ENCODE measurements around the gene ROS1.

ROS1 gene

GRCh38 chr6:117327149-117328004 lies 98.4 kb downstream of the ROS1 start:
- intact Hi-C loops (cut with DNase I), result no loop called here

DNA sequence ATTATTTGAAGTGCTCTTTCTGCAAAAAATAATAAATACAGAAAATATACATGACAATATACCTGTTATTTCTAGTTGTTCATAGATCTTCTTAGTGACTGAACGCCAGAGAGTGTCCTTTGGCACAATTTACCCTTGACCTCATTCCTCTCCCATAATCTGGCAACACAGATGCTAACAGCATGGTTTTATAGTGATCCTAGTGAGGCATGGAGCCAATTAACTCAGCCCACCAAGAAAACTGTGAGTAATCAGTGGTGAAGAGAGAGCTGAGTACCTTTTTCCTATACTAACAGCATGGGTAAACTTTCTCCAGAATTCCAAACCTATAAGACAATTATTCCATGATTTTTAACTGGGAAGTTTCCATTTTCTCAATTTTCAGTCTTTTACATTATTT lies 99.3 kb downstream of the ROS1 start:
- no peak for DNase-seq
- intact Hi-C loops (cut with DNase I), result no loop called here

More at GRCh38 chr6:117327149-117328004, 98.4 kb downstream of the ROS1 start:
- DNase-seq, result no peak

- DNase-seq, result no peak
- intact Hi-C loops (cut with DNase I), result loop anchor here (2.0 kb wide), 1 partner anchor 344 kb away; no protein-coding TSS in a partner anchor
Observed at GRCh38 chr6:117317261-117317660, 108.5 kb downstream of the ROS1 start.

GRCh38 chr6:117311726-117312125 lies 114.0 kb downstream of the ROS1 start:
- DNase-seq, result no peak
- intact Hi-C loops (cut with DNase I), result no loop called here

- intact Hi-C loops (cut with DNase I), result no loop called here
Observed at GRCh38 chr6:117311310-117311709, 114.4 kb downstream of the ROS1 start.

DNA sequence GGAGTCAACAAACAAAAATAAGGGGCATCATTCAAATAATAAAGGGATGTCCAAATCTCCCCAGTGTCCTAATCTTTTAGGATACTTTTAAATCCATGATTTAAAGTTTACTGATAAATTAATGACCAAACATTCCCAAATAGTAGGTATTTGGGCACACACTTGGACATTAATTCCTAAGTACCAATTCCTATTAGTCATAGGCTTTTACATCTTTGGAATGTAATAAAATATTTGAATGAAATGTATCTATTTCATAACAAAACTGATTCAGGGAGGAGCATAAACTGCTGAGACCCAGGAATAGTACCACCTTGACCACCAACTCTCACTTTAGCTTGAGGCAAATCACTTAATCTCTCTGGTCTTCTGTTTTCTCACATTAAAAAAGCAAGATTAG lies 116.1 kb downstream of the ROS1 start:
- no peak for DNase-seq
- intact Hi-C loops (cut with DNase I), result no loop called here

More at GRCh38 chr6:117311310-117311709, 114.4 kb downstream of the ROS1 start:
- DNase-seq, result no peak

- no peak for DNase-seq
- intact Hi-C loops (cut with DNase I), result no loop called here
Observed at GRCh38 chr6:117309069-117309468, 116.7 kb downstream of the ROS1 start.

DNA sequence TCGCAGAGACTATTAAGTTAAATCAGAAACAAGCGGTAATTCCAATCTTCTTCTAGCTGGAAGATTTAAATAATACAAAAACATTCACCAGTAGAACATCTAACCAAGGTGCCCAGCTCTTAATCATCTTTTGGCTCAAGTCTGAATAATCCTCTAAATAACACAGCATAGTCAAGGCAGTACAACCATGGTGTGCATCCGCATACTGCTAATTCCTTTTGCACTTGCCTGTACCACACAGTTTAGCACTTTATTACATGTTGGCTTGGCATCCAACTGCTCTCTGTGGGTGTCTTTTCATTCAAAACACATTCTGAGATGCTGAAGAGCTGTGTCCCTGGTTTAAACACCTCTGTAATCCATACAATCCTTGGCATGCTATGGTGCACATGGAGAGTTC lies 118.1 kb downstream of the ROS1 start:
- DNase-seq, result no peak
- intact Hi-C loops (cut with DNase I), result no loop called here

DNA sequence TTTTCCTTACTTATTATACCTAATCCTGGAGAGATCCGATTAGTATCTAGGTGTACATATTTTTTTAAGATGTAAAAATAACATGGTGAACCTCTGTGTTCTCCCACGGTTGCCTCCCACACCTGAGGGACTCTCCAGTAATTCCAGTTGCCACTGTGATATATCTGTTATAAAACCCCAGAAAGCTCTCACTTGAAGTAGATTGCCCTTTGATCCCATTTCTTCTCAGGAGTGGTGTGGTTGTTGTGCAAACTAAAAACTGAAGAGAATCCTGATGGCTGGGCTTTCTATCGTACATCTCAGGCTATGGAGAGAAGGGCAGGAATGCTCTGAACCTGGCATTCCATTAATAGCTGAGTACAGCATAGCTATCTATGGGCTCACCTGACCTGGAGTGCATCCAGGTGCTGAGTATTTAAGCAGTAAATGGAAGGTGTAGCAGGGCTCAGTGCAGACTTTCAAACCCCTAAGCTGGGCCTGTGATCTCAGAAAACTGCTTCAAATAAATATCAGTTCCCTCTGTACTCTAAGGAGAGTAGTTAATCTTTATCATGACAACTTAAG lies 119.4 kb downstream of the ROS1 start:
- no peak for DNase-seq
- intact Hi-C loops (cut with DNase I), result no loop called here

DNA sequence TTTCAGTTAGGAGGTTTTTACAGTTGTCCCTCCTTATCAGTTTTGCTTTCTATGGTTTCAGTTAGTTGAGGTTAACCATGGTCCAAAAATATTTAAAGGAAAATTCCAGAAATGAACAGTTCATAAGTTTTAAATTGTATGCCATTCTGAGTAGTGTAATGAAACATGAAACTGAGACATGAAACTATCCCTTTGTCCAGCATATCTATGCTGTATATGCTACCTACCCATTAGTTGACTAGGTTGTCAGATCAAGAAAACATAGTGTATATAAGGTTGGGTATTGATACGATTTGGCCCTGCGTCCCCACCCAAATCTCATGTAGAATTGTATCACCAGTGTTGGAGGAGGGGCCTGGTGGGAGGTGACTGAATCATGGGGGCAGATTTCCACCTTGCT lies 121.3 kb downstream of the ROS1 start:
- no peak for DNase-seq
- intact Hi-C loops (cut with DNase I), result no loop called here

DNA sequence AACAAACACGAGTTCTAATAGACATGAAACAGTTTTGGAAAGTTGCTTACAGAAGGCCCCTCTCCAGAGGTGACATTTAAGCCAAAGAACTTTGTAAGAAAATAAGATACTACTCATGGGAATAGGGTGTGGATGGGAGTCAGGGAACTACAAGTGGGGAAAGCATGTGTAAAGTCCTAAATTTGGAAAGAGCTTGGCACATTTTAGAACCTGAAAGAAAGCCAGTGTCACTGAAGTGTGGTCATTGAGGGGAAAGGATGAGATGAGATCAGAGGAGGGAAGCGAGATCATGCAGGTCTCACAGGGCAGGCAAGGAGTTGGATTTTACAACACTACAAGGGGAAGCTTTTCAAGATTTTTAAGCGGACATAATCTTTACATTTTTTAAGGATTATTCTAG lies 122.4 kb downstream of the ROS1 start:
- no peak for DNase-seq
- intact Hi-C loops (cut with DNase I), result no loop called here

- intact Hi-C loops (cut with DNase I), result no loop called here
- no peak for DNase-seq
Observed at GRCh38 chr6:117298941-117299340, 126.8 kb downstream of the ROS1 start.

DNA sequence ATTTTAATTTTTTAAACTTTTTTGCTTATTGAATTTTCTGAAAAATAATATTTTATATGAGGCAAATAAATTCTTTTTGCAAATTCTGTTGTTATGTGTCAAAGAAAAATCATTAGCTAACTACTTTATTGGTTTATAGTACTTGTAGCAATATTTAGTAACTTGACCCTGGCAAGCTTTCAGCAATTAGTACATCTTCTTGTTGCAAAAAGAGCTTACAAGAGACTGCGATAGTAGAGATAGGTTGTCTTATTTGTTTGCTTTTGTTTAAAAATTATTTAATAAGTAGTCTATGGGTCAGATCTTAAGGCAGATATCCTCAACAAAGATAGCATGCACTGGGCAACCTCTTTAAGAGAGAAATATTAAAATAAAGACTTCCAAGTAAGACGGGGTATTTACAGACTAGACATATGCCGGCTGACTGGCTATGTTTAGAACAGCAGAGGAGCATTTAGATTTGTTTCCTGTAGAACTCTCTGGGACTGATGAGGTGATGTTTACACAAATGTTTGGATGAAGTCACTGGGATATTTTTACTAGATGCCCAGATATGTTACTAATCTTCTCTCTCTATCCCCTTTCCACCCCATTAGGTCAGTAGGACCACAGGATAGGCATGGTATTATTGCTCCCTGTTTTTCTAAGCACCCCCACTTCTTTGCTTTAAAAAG lies 135.4 kb downstream of the ROS1 start:
- intact Hi-C loops (cut with DNase I), result no loop called here

GRCh38 chr6:117288083-117288715 lies 137.5 kb downstream of the ROS1 start:
- DNase-seq, result no peak
- intact Hi-C loops (cut with DNase I), result no loop called here

More for the DNA sequence above, 135.4 kb downstream of the ROS1 start:
- DNase-seq, result no peak

DNA sequence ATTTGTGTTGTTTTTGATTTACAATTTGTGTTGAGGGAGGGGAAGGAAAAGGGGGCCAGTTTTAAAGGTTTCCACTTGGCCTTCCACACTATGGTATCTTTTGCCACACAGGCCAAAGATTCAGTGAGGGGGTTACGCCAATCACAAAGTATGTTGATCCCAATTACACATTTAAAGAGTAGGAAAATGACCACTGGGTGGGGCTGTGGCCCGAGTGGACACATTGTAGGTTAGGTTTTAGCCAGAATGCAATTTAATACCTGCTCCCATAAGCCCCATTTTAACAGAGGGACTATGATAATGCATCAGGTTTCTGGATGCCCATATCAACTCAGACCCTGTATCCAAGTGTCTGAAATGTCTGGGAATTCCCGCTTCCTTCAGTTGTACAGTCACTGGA lies 144.8 kb downstream of the ROS1 start:
- intact Hi-C loops (cut with DNase I), result no loop called here

GRCh38 chr6:117276778-117277316 lies 148.9 kb downstream of the ROS1 start:
- intact Hi-C loops (cut with DNase I), result no loop called here
- DNase-seq, result no peak

More for the DNA sequence above, 144.8 kb downstream of the ROS1 start:
- DNase-seq, result no peak

DNA sequence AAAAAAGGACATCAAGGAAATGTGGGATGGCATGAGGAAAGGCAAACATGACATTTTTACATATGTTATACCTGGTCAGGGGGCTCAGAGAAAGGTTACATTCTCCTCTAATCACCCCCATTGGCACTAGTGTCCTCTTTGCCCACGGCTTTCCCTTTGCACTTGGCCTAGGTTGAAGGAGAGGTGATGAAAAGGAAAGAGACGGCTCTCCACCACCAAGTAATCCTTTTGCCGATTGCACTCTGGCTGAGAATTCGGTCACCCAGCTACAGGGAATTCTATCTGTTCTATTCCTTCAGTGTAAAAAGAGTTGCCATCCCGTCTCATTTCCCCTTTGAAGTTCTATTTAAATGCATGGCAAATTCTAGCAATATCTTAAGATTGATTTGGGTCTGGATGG lies 150.0 kb downstream of the ROS1 start:
- no peak for DNase-seq
- intact Hi-C loops (cut with DNase I), result no loop called here

DNA sequence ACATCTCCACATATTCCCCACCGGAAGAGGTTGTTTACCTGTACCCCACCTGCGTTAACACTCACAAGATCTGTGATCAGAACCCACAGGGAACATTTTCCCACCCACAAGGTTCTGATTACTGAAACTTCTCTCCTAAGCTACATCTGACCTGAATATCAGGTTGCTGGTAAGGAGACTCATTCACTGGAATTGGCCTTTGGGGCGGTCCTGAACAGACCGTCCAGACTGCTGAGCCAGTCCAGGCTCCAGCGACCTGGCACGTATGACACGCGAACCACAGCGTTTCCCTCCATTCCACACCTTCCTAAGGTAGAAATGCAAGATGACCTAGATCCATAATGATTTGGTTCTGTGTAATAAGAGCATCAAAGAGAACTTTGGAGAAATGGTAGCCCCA lies 150.5 kb downstream of the ROS1 start:
- DNase-seq, result no peak
- intact Hi-C loops (cut with DNase I), result no loop called here

DNA sequence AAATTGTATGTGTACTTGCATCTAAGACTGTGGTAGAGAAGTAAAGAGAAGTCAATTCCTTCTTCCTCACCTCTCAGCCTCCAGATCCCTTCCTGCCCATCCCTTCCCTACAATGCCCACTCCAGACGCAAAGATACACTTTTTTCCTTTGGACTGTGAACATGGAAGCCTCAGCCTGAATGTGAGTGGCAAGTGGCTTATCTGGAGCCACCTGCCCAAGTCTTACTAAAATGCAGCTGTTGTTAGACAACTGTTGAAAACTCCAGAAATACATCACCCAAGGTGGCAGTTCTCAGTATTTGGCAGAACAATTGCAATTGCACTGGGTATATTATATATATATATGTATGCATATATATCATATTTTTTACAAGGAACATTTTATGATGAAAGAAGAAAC lies 152.9 kb downstream of the ROS1 start:
- intact Hi-C loops (cut with DNase I), result no loop called here
- DNase-seq, result no peak

- DNase-seq, result no peak
- intact Hi-C loops (cut with DNase I), result no loop called here
Observed at GRCh38 chr6:117272032-117272866, 153.5 kb downstream of the ROS1 start.
